Parathyroid adenoma (tissue), 2 donors: ENCODE results near the gene MPLKIP.
"Not testable (repeated sequence)": the region's sequence is repeated elsewhere in the genome, so short reads cannot be mapped to it uniquely, and the experiment has no call there.

Experiments
- H2AFZ ChIP-seq: fragments of 300-600 bp; sonication (generic); one replicate; pipeline ENCODE4 v1.7.0; 2017; ENCODE audit warnings: antibody characterized with exemption, mild to moderate bottlenecking
- H3K27ac ChIP-seq: fragments of 300-600 bp; sonication (generic); one replicate; pipeline ENCODE4 v1.7.0; 2017
- H3K27me3 ChIP-seq: fragments of 300-600 bp; sonication (generic); one replicate; pipeline ENCODE4 v1.7.0; 2017; ENCODE audit warnings: low read length; ENCODE audit not compliant: control insufficient read depth, insufficient read depth
- H3K36me3 ChIP-seq: fragments of 300-600 bp; sonication (generic); one replicate; pipeline ENCODE4 v1.7.0; 2017; ENCODE audit warnings: low read length; ENCODE audit not compliant: control insufficient read depth, insufficient read depth
- H3K4me1 ChIP-seq: fragments of 300-600 bp; sonication (generic); one replicate; pipeline ENCODE4 v1.7.0; 2017; ENCODE audit warnings: control low read depth
- H3K4me2 ChIP-seq: fragments of 300-600 bp; sonication (generic); one replicate; pipeline ENCODE4 v1.7.0; 2017; ENCODE audit warnings: low read length
- H3K4me3 ChIP-seq: fragments of 300-600 bp; sonication (generic); one replicate; pipeline ENCODE4 v1.7.0; 2017; ENCODE audit warnings: low read depth, low read length
- H3K79me2 ChIP-seq: fragments of 300-600 bp; sonication (generic); one replicate; pipeline ENCODE4 v1.7.0; 2017; ENCODE audit warnings: control low read depth
- H3K9ac ChIP-seq: fragments of 300-600 bp; sonication (generic); one replicate; pipeline ENCODE4 v1.7.0; 2017; ENCODE audit warnings: mild to moderate bottlenecking
- H3K9me3 ChIP-seq: fragments of 300-600 bp; sonication (generic); one replicate; pipeline ENCODE4 v1.7.0; 2017; ENCODE audit warnings: low read length; ENCODE audit not compliant: control insufficient read depth
- TF ChIP-seq, protein P1 (sequence below): fragments of 300-600 bp; sonication (generic); IDR thresholded peaks from one replicate; pipeline ENCODE4 v1.7.0; 2017; ENCODE audit warnings: antibody characterized with exemption, mild to moderate bottlenecking
- donor health status: primary hyperparathyroidism.

MPLKIP gene

DNA sequence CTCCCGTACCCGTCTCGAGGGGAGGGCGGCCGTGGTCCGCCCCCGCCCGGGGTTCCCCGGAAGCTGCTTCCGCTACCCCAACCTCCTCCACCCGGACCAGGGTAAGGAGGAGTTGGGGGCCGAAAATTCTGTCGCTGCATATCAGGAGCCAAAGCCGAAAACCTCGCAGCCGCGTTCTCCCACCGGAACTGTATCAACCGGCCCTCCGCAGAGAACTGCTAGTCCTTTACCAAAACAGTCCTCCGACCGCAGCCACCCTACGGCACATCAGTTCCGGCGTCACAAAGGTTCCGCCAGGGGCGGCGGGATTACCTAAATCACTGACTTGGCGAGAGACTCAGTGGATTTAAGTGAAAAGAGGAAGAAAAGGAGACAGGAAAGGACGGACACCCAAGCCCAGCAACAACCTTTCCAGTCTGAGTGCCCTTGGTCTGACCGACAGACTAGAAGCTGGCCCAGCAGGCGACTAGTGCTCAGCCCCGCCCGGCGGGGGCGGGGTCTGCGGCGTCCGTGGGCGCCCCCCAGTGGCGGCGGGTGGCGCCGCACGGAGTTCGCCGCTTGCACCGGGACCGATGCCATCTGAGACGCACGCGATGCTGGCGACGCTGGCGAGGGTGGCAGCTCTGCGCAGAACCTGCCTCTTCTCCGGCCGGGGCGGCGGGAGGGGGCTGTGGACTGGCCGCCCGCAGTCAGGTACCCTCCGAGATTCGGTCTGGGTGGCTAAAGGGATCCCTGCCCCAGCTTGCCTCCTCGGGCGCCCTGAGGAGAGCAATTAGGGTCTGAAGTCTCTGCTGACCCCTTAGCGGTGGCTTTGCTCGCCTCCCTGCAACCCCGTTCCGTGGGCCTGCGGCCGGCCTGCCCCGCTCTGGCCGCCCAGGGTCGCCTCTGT lies at the start of gene MPLKIP, which contains the start of gene SUGCT:
MPLKIP (minus strand) TSS at position 195 of the 889 bp plus-strand sequence; CDS start at position 140, 55 bp downstream.
SUGCT (plus strand) TSS at position 578 of the 889 bp plus-strand sequence.
- Histone ChIP-seq H3K27ac (peak within 1 kb of the TSS; percentile 94), H3K4me2 (peak within 1 kb of the TSS; percentile 78), H3K27me3 (no peaks in the 10 kb centered on the region), H3K9ac (peak within 1 kb of the TSS; percentile 94), H3K4me3 (peak within 1 kb of the TSS; percentile 92), H3K79me2 (peaks cover 14% of the 10 kb centered on the region), H3K9me3 (no peaks in the 10 kb centered on the region), H3K36me3 (no peaks in the 10 kb centered on the region), H2AFZ (peak within 1 kb of the TSS; percentile 97), H3K4me1 (peaks cover 11% of the 10 kb centered on the region)
- TF ChIP-seq, protein P1, sequence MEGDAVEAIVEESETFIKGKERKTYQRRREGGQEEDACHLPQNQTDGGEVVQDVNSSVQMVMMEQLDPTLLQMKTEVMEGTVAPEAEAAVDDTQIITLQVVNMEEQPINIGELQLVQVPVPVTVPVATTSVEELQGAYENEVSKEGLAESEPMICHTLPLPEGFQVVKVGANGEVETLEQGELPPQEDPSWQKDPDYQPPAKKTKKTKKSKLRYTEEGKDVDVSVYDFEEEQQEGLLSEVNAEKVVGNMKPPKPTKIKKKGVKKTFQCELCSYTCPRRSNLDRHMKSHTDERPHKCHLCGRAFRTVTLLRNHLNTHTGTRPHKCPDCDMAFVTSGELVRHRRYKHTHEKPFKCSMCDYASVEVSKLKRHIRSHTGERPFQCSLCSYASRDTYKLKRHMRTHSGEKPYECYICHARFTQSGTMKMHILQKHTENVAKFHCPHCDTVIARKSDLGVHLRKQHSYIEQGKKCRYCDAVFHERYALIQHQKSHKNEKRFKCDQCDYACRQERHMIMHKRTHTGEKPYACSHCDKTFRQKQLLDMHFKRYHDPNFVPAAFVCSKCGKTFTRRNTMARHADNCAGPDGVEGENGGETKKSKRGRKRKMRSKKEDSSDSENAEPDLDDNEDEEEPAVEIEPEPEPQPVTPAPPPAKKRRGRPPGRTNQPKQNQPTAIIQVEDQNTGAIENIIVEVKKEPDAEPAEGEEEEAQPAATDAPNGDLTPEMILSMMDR: peak; percentile 99

DNA sequence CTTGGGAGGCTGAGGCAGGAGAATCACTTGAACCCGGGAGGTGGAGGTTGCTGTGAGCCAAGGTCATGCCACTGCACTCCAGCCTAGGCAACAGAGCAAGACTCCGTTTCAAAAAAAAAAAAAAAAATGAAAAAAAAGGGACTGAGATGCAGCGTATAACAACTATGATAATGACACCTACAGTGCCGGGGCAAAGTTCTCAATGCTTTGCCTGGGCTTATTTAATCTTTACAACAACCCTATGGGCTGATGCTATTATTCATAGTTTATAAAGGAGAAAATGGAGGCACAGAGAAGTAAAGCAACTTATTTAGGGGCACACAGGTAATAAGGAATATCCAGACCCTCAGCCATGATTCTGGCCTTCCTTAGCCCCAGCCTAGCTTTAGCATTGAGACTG lies 48.0 kb upstream of the MPLKIP start:
- Histone ChIP-seq H2AFZ (no peak overlapping the region), H3K27ac (no peak overlapping the region), H3K79me2 (no peaks in the 10 kb centered on the region), H3K4me1 (no peaks in the 10 kb centered on the region), H3K36me3 (no peaks in the 10 kb centered on the region), H3K9ac (no peak overlapping the region), H3K4me3 (no peak overlapping the region), H3K4me2 (no peak overlapping the region), H3K27me3 (no peaks in the 10 kb centered on the region), H3K9me3 (no peaks in the 10 kb centered on the region)
- TF ChIP-seq, protein P1: no peak

DNA sequence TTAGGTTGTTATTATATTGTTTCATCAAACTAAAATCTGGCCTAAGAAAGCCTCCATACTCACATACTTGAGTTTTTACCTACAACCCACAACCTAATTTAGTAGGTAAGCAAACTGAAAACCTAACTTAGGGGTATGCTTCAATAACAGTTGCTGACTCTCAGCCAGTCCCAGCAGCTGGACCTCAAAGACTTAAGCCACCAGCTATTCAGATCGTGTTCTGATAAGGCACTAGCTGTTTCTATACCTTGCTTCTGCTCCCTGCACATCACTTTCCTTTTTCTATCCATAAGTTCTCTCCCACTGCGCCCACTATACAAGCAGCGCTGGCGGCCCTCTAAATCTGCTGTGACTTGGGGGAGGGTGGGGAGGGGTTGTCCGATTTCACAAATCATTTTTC lies 42.6 kb upstream of the MPLKIP start:
- TF ChIP-seq, protein P1: no peak
- H3K4me1 ChIP-seq: no peaks in the 10 kb centered on the region
- H3K9me3 ChIP-seq: no peaks in the 10 kb centered on the region
- H2AFZ ChIP-seq: no peak overlapping the region
- H3K9ac ChIP-seq: no peak overlapping the region
- H3K27me3 ChIP-seq: no peaks in the 10 kb centered on the region
- H3K36me3 ChIP-seq: no peaks in the 10 kb centered on the region
- no peaks in the 10 kb centered on the region for H3K79me2 ChIP-seq
- H3K27ac ChIP-seq: no peak overlapping the region
- H3K4me2 ChIP-seq: no peak overlapping the region
- H3K4me3 ChIP-seq: no peak overlapping the region

DNA sequence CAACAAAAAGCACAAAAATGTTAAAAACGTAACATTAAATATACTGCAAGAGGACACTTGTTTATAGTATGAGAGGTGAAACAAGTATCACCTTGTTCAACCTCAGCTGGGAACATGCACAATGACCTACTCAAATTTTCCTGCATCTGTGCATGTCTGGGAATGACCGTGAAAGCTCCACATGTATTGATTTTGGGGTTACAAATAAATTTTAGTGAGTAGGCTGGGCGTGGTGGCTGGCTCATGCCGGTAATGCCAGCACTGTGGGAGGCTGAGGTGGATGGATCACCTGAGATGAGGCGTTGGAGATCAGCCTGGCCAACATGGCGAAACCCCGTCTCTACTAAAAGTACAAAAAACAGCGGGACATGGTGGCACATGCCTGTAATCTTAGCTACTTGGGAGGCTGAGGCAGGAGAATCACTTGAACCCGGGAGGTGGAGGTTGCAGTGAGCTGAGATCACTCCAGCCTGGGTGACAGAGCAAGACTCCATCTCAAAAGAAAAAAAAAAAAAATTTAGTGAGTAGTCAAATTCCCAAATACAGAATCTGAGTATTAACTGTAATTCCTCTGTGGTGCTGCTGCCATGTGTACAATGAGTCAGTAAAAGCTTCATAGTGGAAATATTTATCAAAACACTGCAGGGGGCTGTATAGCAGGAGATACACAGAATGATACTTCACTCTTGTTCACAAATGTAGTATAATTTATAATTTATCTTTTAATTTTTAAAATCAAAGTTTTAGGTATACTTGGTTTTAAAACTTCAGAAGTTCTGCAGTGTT lies 41.5 kb upstream of the MPLKIP start:
- Histone ChIP-seq H3K4me3 (no peak overlapping the region), H3K9ac (no peak overlapping the region), H3K4me1 (no peaks in the 10 kb centered on the region), H3K9me3 (no peaks in the 10 kb centered on the region), H3K4me2 (no peak overlapping the region), H3K79me2 (no peaks in the 10 kb centered on the region), H3K27me3 (no peaks in the 10 kb centered on the region), H3K27ac (no peak overlapping the region), H3K36me3 (no peaks in the 10 kb centered on the region), H2AFZ (no peak overlapping the region)
- TF ChIP-seq, protein P1: no peak

DNA sequence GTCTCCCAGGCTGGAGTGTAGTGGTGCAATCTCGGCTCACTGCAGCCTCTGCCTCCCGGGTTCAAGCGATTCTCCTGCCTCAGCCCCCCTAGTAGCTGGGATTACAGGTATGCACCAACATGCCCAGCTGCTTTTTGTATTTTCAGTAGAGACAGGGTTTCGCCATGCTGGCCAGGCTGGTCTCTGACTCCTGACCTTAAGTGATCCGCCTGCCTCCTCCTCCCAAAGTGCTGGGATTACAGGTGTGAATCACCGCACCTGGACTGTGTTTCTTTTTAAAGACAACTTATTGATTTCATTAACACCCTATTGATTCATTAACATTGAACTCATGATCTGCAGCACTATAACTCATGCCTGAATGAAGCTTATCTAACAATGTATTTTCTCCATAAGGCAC lies 40.8 kb upstream of the MPLKIP start:
- not testable (repeated sequence) for H3K79me2 ChIP-seq, H3K4me2 ChIP-seq, H3K9me3 ChIP-seq, H3K9ac ChIP-seq, H3K27ac ChIP-seq, H3K27me3 ChIP-seq, H2AFZ ChIP-seq, H3K4me1 ChIP-seq, H3K36me3 ChIP-seq, H3K4me3 ChIP-seq

DNA sequence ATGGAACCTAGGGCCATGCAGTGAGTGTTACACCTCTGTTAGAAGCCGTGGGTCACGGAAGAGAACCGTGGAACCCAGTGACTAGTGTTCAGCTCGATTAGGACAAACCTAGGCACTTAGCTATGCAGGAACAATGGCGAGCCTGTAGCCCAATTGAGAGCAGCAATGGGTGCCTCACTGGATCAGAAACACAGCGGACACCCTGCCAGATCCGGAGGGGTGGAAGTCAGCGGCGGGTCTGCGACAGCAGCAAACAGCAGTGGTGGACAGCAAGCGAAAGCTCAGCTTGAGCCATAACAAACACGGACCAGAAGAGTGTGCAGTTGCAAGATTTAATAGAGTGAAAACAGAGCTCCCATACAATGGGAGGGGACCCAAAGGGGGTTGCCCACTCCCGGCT lies 38.7 kb upstream of the MPLKIP start:
- H3K9me3 ChIP-seq: not testable (repeated sequence)

DNA sequence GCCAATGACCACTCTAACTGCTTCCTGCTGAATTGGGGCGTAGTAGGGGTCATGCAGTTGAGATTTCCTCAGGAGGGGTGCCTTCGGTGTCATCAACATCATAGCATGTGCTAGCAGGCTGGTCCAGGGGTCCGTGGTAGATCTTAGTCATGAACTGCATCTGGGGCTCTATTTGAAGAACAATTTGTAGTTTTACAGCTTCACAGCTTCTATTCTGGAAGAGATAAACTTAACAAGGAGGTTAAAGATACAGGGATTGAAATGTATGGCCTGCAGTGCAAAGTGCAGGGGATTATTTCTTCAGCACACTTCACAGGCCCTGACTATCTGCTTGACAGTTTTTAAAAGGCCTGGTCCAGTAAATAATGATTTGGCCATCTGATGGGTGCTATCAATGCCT lies 33.8 kb upstream of the MPLKIP start:
- not testable (repeated sequence) for H3K27me3 ChIP-seq, H2AFZ ChIP-seq, H3K9ac ChIP-seq, H3K4me2 ChIP-seq, H3K36me3 ChIP-seq, H3K79me2 ChIP-seq, H3K4me1 ChIP-seq, H3K4me3 ChIP-seq, H3K27ac ChIP-seq, H3K9me3 ChIP-seq

More for the DNA sequence above, 38.7 kb upstream of the MPLKIP start:
- H3K36me3 ChIP-seq, H3K79me2 ChIP-seq, H3K4me3 ChIP-seq, H3K4me1 ChIP-seq, H2AFZ ChIP-seq, H3K27ac ChIP-seq, H3K4me2 ChIP-seq, H3K27me3 ChIP-seq, H3K9ac ChIP-seq: not testable (repeated sequence)
